A673 (cell line): ENCODE data around the gene FUT8. TPM values are rescaled to one million over a fixed set of nuclear protein-coding genes. Genes with fewer than 3 reads are reported as not detected.

Experiments used
- BruUV-seq: library from RNA; stranded (reverse); fragments of 400-500 nt; replicated peaks from 2 replicates; lab custom pipeline; 2021; lab: Mats Ljungman, UMichigan
- CTCF ChIA-PET: fragments of 300-600 bp; sonication (Branson Sonifier 250); formaldehyde crosslinking; loops from one replicate; lab custom pipeline; 2022; ENCODE audit warnings: antibody characterized with exemption; lab: Charles Lee
- POLR2A ChIA-PET: fragments of 300-600 bp; sonication (Branson Sonifier 250); formaldehyde crosslinking; loops from one replicate; lab custom pipeline; 2022; ENCODE audit warnings: antibody characterized with exemption; ENCODE audit not compliant: low non-redundant PET; lab: Charles Lee
- DNase-seq: peaks from one replicate; pipeline ENCODE4 v3.0.0-alpha.2; 2015; ENCODE audit warnings: low spot score
- H3K27ac ChIP-seq: fragments of 200-600 bp; sonication (generic); 2 replicates; pipeline ENCODE4 v1.5.1; 2016; ENCODE audit warnings: mixed run types, low read depth, mild to moderate bottlenecking, mixed read lengths, antibody characterized with exemption, low read length; ENCODE audit not compliant: poor library complexity, severe bottlenecking
- H3K27me3 ChIP-seq: fragments of 200-600 bp; sonication (generic); replicated peaks from 2 replicates; pipeline ENCODE4 v1.6.1; 2017; ENCODE audit warnings: mixed run types, low read depth, mild to moderate bottlenecking, mixed read lengths, antibody characterized with exemption, low read length; ENCODE audit not compliant: insufficient read depth, poor library complexity
- H3K36me3 ChIP-seq: fragments of 200-600 bp; sonication (generic); 2 replicates; pipeline ENCODE4 v1.6.1; 2016; ENCODE audit warnings: mixed run types, mild to moderate bottlenecking, mixed read lengths, antibody characterized with exemption, low read length; ENCODE audit not compliant: insufficient read depth, poor library complexity, severe bottlenecking
- H3K4me1 ChIP-seq: fragments of 200-600 bp; sonication (generic); 2 replicates; pipeline ENCODE4 v1.6.1; 2017; ENCODE audit warnings: mixed run types, mild to moderate bottlenecking, mixed read lengths, antibody characterized with exemption, low read length; ENCODE audit not compliant: insufficient read depth, poor library complexity, severe bottlenecking
- H3K4me3 ChIP-seq: fragments of 200-600 bp; sonication (generic); 2 replicates; pipeline ENCODE4 v1.5.1; 2016; ENCODE audit warnings: low read depth, mixed run types, mild to moderate bottlenecking, mixed read lengths, low read length; ENCODE audit not compliant: poor library complexity, severe bottlenecking
- H3K9me3 ChIP-seq: fragments of 200-600 bp; sonication (generic); 2 replicates; pipeline ENCODE4 v1.6.1; 2016; ENCODE audit warnings: mixed run types, low read depth, mild to moderate bottlenecking, mixed read lengths, antibody characterized with exemption, low read length; ENCODE audit not compliant: poor library complexity, severe bottlenecking
- EZH2 ChIP-seq: fragments of 200-600 bp; sonication (generic); IDR thresholded peaks from 2 replicates; pipeline ENCODE4 v1.6.1; 2017; ENCODE audit warnings: borderline replicate concordance, low read depth, mild to moderate bottlenecking, mixed read lengths, antibody characterized with exemption, low read length; ENCODE audit not compliant: poor library complexity, severe bottlenecking
- intact Hi-C: fragments of 100-400 bp; cut with micrococcal nuclease; formaldehyde crosslinking; loops from one replicate; pipeline ENCODE4 v1.10.0; 2022; ENCODE audit not compliant: unreplicated experiment
- total RNA-seq: library from RNA; stranded (reverse); gene quantifications from 2 replicates; pipeline ENCODE4 v1.2.3, GENCODE V29; 2021
- TF ChIP-seq, protein P1 (sequence below): fragments of 300-800, 200-600 bp; sonication (generic); conservative IDR thresholded peaks from 2 replicates; pipeline ENCODE4 v1.5.1; 2017; ENCODE audit warnings: low read depth, mild to moderate bottlenecking, antibody characterized with exemption, low read length, moderate library complexity, mixed read lengths

Gene FUT8
- total RNA-seq, 1 experiment from 2014 or later = 11.0 TPM

GRCh38 chr14:65548878-65549277, 136.3 kb downstream of the FUT8 start:
- DNase-seq = no peak
- TF ChIP-seq EZH2 = no peak
- TF ChIP-seq, protein P1, sequence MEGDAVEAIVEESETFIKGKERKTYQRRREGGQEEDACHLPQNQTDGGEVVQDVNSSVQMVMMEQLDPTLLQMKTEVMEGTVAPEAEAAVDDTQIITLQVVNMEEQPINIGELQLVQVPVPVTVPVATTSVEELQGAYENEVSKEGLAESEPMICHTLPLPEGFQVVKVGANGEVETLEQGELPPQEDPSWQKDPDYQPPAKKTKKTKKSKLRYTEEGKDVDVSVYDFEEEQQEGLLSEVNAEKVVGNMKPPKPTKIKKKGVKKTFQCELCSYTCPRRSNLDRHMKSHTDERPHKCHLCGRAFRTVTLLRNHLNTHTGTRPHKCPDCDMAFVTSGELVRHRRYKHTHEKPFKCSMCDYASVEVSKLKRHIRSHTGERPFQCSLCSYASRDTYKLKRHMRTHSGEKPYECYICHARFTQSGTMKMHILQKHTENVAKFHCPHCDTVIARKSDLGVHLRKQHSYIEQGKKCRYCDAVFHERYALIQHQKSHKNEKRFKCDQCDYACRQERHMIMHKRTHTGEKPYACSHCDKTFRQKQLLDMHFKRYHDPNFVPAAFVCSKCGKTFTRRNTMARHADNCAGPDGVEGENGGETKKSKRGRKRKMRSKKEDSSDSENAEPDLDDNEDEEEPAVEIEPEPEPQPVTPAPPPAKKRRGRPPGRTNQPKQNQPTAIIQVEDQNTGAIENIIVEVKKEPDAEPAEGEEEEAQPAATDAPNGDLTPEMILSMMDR = no peak
- Histone ChIP-seq H3K4me1 (no peaks in the 10 kb centered on the region), H3K9me3 (no peaks in the 10 kb centered on the region), H3K4me3 (no peak overlapping the region), H3K36me3 (no peaks in the 10 kb centered on the region), H3K27me3 (no peaks in the 10 kb centered on the region), H3K27ac (no peak overlapping the region)
- intact Hi-C loops = no loop called here
- BruUV-seq = no TSS peak
- ChIA-PET POLR2A (no interaction called here), CTCF (interaction anchor here (0.7 kb wide), 1 partner anchor 15 kb away, joined by 5 read pairs; no protein-coding TSS in a partner anchor)

DNA sequence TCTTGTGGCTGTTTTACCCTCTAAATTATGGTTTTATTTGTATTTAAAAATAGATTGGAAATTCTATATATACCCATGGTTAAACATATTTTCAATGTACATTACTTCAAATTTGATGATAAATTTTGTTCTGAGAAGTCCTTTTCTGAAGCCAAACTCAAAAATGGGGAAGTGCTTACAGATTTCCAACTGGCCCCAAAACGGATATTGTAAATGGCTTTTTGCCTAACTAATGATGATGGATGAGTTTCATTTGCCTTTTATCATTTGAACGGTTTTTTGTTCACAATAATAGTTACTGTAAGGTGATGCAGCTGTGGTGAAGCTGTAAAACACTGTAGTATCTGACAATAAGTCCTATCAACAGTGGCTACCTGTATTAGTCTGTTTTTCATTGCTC, 136.9 kb downstream of the FUT8 start:
- no TSS peak for BruUV-seq
- no peaks in the 10 kb centered on the region for H3K36me3 ChIP-seq
- no peak for TF ChIP-seq EZH2
- TF ChIP-seq, protein P1 = no peak
- H3K9me3 ChIP-seq = no peaks in the 10 kb centered on the region
- no peaks in the 10 kb centered on the region for H3K4me1 ChIP-seq
- H3K27ac ChIP-seq = no peak overlapping the region
- intact Hi-C loops = no loop called here
- CTCF ChIA-PET = no interaction called here
- no peak overlapping the region for H3K4me3 ChIP-seq
- POLR2A ChIA-PET = no interaction called here
- no peaks in the 10 kb centered on the region for H3K27me3 ChIP-seq
- DNase-seq = no peak

DNA sequence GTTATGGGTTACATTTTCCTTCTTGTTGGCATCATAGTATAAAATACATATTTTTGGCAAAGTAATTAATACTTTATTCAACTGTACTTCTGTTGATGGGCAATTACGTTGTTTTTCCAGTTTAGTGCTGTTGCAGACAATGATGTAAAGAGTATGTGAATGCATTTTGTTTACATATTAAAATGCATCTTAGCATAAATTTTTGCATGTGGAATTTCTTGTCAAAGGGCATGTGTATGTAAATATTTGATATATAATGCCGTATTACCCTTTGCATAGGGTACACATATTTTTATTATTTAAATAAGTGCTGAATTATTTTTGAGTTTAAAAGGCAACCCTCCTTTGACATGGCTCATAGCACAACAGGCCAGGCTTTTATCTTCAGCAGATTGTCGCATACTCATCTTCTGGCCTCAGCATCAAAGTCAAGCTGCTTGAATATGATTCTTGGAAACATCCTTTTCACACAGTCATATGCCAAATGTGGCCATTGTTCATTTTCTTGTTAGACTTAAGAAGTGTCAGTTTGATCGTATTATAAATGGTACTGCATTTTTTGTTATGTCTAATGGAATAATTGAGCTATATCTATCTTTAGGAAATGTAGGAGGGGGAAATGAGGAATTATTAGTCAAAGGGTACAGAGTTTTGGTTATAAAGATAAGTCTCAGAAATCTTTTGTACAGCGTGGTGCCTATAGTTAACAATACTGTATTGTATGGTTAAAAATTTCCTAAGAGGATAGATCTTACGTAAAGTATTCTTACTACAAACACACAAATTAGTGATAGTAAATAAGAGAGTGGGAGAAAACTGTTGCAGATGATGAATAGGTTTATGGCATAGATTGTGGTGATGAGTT, 138.5 kb downstream of the FUT8 start:
- H3K4me1 ChIP-seq = no peaks in the 10 kb centered on the region
- TF ChIP-seq, protein P1 = no peak
- TF ChIP-seq EZH2 = no peak
- ChIA-PET POLR2A (no interaction called here), CTCF (no interaction called here)
- H3K9me3 ChIP-seq = no peaks in the 10 kb centered on the region
- intact Hi-C loops = no loop called here
- no peaks in the 10 kb centered on the region for H3K36me3 ChIP-seq
- no peak overlapping the region for H3K4me3 ChIP-seq
- no TSS peak for BruUV-seq
- H3K27me3 ChIP-seq = no peaks in the 10 kb centered on the region
- no peak for DNase-seq
- H3K27ac ChIP-seq = no peak overlapping the region
